BLaER1 (cell line): ENCODE data around the gene HSF5.

Source experiments
- H3K27ac ChIP-seq: shearing (Covaris generic); formaldehyde crosslinking; 2 replicates; pipeline ENCODE4 v1.8.1; 2022
- H3K27me3 ChIP-seq: shearing (Covaris generic); formaldehyde crosslinking; 2 replicates; pipeline ENCODE4 v1.8.1; 2022
- H3K36me3 ChIP-seq: shearing (Covaris generic); formaldehyde crosslinking; 2 replicates; pipeline ENCODE4 v1.8.1; 2022
- H3K4me1 ChIP-seq: shearing (Covaris generic); formaldehyde crosslinking; 2 replicates; pipeline ENCODE4 v1.8.1; 2022
- H3K4me2 ChIP-seq: shearing (Covaris generic); formaldehyde crosslinking; 2 replicates; pipeline ENCODE4 v1.8.1; 2022
- H3K4me3 ChIP-seq: shearing (Covaris generic); formaldehyde crosslinking; 2 replicates; pipeline ENCODE4 v1.8.1; 2022
- H3K9ac ChIP-seq: shearing (Covaris generic); formaldehyde crosslinking; 2 replicates; pipeline ENCODE4 v1.8.1; 2022
- H3K9me3 ChIP-seq: shearing (Covaris generic); formaldehyde crosslinking; 2 replicates; pipeline ENCODE4 v1.8.1; 2022
- H4K20me1 ChIP-seq: shearing (Covaris generic); formaldehyde crosslinking; 2 replicates; pipeline ENCODE4 v1.8.1; 2022
- Cebpa-rat ChIP-seq: shearing (Covaris generic); IDR thresholded peaks from 2 replicates; pipeline ENCODE4 v1.8.1; 2022

HSF5 gene

DNA sequence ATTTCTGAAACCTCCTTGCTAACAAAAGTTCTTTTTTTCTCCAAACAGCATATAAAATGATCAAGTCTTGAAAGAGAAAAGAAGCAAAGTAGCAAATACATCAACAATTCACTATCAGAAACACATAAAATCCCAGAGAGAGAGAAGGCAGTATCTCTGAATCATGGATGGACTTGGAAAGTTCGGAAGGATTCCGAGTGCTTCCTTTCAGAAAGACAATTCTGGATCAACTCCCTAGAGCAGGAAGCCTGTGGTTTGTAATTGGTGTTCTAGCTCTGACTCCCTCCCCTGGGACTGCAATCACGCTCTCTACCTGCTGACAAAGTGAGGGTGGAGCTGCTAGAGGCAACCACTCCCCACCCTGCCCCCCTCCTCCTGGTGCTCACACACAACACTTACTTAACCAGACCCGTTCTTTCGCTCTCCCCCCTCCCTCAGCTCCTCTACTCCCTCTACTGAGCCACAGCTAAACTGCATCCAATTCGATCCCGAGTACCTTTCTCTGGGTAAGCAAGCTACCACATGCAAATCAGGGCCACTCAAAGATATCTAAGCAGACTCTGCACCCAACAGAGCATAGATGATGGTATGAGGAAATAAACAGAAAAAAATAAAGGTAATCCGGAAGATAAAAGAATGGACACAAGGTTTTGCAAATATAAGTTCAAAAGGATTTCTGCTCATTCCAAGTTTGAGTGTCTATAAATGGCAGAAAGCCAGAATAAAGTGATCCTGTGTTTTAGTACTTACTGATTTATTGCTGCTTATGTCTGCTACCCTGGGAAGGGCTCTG is 70.7 kb downstream of the HSF5 start, which contains the start of gene RNF43:
TSS of gene RNF43 (minus strand) at position 235 of the 793 bp plus-strand sequence. CDS start 1,957 bp downstream, outside the sequence.
- Histone ChIP-seq H3K27ac (no peak within 1 kb of the TSS), H3K4me1 (peaks cover 19% of the 10 kb centered on the region), H3K4me2 (peak within 1 kb of the TSS; percentile 51), H3K4me3 (no peak within 1 kb of the TSS), H3K9ac (0 out of 2 replicates have a peak within 1 kb of the TSS, but pooled peaks have one; percentile 40), H3K27me3 (no peaks in the 10 kb centered on the region), H4K20me1 (no peaks in the 10 kb centered on the region), H3K36me3 (no peaks in the 10 kb centered on the region), H3K9me3 (no peaks in the 10 kb centered on the region)
- no peak for TF ChIP-seq Cebpa-rat

- no peak for TF ChIP-seq Cebpa-rat
- H4K20me1 ChIP-seq: no peaks in the 10 kb centered on the region
- H3K36me3 ChIP-seq: no peaks in the 10 kb centered on the region
- H3K4me3 ChIP-seq: no peak overlapping the region
- H3K27me3 ChIP-seq: no peaks in the 10 kb centered on the region
- no peak overlapping the region for H3K27ac ChIP-seq
- 0 out of 2 replicates have a peak overlapping the region, but pooled peaks have one; percentile 40 for H3K9ac ChIP-seq
- H3K9me3 ChIP-seq: no peaks in the 10 kb centered on the region
- H3K4me2 ChIP-seq: peak overlapping the region; percentile 51; the same call in 1 of the 2 replicates
- H3K4me1 ChIP-seq: peaks cover 19% of the 10 kb centered on the region
These were observed 71.3 kb downstream of the HSF5 start for GRCh38 chr17:58416937-58417299.

DNA sequence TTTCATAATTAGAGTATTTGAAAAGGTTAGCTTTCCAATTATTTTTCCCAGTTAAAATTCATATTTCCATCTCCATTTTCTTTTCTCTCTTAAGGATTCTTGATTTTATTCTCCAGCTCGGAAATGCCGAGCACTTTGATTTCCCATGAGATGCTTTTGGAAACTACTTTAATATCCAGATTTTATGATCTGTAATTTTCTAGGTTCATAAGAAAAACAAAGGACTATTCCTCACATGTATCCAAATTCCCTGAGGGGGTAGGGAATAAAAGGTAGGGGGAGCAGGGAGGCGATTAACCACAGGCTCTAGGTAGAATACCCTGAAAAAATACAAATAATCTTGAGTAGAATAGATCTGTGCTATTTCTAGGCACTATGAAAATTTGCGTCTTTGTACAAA is 71.8 kb downstream of the HSF5 start:
- no peaks in the 10 kb centered on the region for H4K20me1 ChIP-seq
- H3K27me3 ChIP-seq: no peaks in the 10 kb centered on the region
- H3K9ac ChIP-seq: no peak overlapping the region
- no peak for TF ChIP-seq Cebpa-rat
- H3K4me1 ChIP-seq: peaks cover 19% of the 10 kb centered on the region
- no peak overlapping the region for H3K4me2 ChIP-seq
- H3K9me3 ChIP-seq: no peaks in the 10 kb centered on the region
- H3K36me3 ChIP-seq: no peaks in the 10 kb centered on the region
- no peak overlapping the region for H3K27ac ChIP-seq
- H3K4me3 ChIP-seq: no peak overlapping the region

DNA sequence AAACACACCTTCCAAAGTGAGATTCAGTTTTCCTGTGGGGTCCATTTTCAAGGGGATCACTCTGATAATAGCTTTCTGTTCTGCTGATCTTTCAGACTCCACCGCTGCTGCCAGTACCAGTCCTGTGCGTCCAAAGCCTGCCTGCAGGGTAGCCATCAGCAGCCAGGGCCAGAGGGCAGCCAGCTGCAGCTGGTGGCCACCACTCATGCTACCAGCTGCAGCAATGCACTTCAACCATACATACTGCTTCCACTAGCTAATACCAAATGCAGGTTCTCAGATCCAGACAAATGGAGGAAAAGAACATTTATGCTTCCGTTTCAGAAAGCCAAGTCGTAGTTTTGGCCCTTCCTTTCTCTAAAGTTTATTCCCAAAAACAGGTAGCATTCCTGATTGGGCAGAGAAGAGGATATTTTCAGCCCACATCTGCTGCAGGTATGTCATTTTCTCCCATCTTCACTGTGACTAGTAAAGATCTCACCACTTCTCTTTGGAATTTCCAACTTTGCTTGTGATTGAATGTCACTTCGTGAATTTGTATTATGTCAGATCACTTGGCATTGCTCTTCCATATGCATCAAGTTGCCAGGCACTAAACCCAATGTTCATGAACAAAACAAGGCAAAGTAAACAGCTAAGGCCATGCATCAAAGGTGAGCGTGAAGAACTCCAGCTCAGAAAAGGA is 72.7 kb downstream of the HSF5 start:
- Histone ChIP-seq H3K9me3 (no peaks in the 10 kb centered on the region), H3K36me3 (no peaks in the 10 kb centered on the region), H3K9ac (no peak overlapping the region), H3K4me1 (peaks cover 19% of the 10 kb centered on the region), H3K27ac (no peak overlapping the region), H3K27me3 (no peaks in the 10 kb centered on the region), H4K20me1 (no peaks in the 10 kb centered on the region), H3K4me3 (no peak overlapping the region), H3K4me2 (no peak overlapping the region)
- TF ChIP-seq Cebpa-rat: no peak

GRCh38 chr17:58414596-58414997 is 73.6 kb downstream of the HSF5 start:
- no peak for TF ChIP-seq Cebpa-rat
- H3K4me1 ChIP-seq: peaks cover 19% of the 10 kb centered on the region
- no peaks in the 10 kb centered on the region for H4K20me1 ChIP-seq
- no peaks in the 10 kb centered on the region for H3K36me3 ChIP-seq
- no peak overlapping the region for H3K27ac ChIP-seq
- H3K4me2 ChIP-seq: no peak overlapping the region
- no peak overlapping the region for H3K4me3 ChIP-seq
- no peak overlapping the region for H3K9ac ChIP-seq
- H3K9me3 ChIP-seq: no peaks in the 10 kb centered on the region
- H3K27me3 ChIP-seq: no peaks in the 10 kb centered on the region

DNA sequence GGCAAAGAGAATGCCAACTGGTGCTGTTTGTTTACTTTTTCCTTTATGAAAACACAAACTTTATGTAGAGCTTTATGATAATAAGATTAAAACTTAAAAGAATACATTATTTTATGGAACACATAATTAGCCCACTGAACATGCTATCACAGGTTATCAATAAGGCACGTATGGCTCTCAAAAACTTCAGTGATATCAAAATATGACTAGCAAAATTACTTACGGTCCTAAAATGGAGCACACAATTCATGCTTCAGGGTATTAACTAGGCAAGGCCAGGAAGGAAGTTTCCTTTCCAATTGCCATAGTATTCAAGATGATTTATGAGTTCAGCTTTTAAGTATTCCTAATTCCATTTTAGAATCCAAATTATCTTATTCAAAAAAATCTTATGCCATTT is 74.5 kb downstream of the HSF5 start:
- H3K4me2 ChIP-seq: no peak overlapping the region
- no peak overlapping the region for H3K4me3 ChIP-seq
- TF ChIP-seq Cebpa-rat: no peak

GRCh38 chr17:58412961-58413586 is 75.1 kb downstream of the HSF5 start:
- H3K4me1 ChIP-seq: peaks cover 13% of the 10 kb centered on the region
- H4K20me1 ChIP-seq: no peaks in the 10 kb centered on the region
- H3K27me3 ChIP-seq: no peaks in the 10 kb centered on the region
- H3K9ac ChIP-seq: no peak overlapping the region
- TF ChIP-seq Cebpa-rat: no peak
- H3K4me3 ChIP-seq: no peak overlapping the region
- H3K9me3 ChIP-seq: no peaks in the 10 kb centered on the region
- H3K4me2 ChIP-seq: no peak overlapping the region
- H3K27ac ChIP-seq: no peak overlapping the region
- no peaks in the 10 kb centered on the region for H3K36me3 ChIP-seq

More for the DNA sequence above, 74.5 kb downstream of the HSF5 start:
- H3K36me3 ChIP-seq: no peaks in the 10 kb centered on the region
- H3K9ac ChIP-seq: no peak overlapping the region
- no peaks in the 10 kb centered on the region for H4K20me1 ChIP-seq
- peaks cover 17% of the 10 kb centered on the region for H3K4me1 ChIP-seq
- no peaks in the 10 kb centered on the region for H3K27me3 ChIP-seq
- H3K27ac ChIP-seq: no peak overlapping the region
- H3K9me3 ChIP-seq: no peaks in the 10 kb centered on the region

- no peak for TF ChIP-seq Cebpa-rat
- no peak overlapping the region for H3K4me3 ChIP-seq
- peaks cover 4% of the 10 kb centered on the region for H3K4me1 ChIP-seq
- no peak overlapping the region for H3K9ac ChIP-seq
- H3K9me3 ChIP-seq: no peaks in the 10 kb centered on the region
- H3K27me3 ChIP-seq: no peaks in the 10 kb centered on the region
- no peak overlapping the region for H3K4me2 ChIP-seq
- H4K20me1 ChIP-seq: no peaks in the 10 kb centered on the region
- no peaks in the 10 kb centered on the region for H3K36me3 ChIP-seq
- no peak overlapping the region for H3K27ac ChIP-seq
These were observed 76.0 kb downstream of the HSF5 start for GRCh38 chr17:58412064-58412703.

DNA sequence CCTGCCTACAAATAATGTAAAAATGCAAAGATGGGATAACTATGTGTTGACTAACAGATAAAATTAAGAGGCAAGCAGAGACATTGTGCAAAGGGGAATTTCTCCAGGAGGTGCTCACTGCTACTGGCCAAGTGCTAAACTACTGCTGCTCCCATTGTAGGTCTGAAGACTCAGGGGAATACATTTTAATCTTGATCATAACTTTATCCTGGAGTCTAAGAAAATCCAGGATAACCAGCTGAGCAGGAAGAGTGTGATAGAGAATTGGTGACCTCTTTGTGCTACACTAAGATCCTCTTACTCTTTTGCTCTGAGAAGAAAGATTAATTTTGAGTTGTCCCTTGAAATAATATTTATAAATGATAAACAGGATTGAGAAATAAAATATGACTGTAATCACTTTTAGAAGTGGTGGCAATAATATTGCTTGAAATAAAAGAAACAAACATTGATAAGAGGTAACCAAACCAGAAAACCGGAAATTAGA is 76.8 kb downstream of the HSF5 start:
- Histone ChIP-seq H3K4me2 (no peak overlapping the region), H3K4me1 (no peaks in the 10 kb centered on the region), H3K4me3 (no peak overlapping the region), H3K27ac (no peak overlapping the region), H3K9ac (no peak overlapping the region), H4K20me1 (no peaks in the 10 kb centered on the region), H3K9me3 (no peaks in the 10 kb centered on the region), H3K36me3 (no peaks in the 10 kb centered on the region), H3K27me3 (no peaks in the 10 kb centered on the region)
- TF ChIP-seq Cebpa-rat: no peak
